ENCODE results near the gene SKI.
"Not testable (repeated sequence)": the region's sequence is repeated elsewhere in the genome, so short reads cannot be mapped to it uniquely, and the experiment has no call there.

SKI gene

DNA sequence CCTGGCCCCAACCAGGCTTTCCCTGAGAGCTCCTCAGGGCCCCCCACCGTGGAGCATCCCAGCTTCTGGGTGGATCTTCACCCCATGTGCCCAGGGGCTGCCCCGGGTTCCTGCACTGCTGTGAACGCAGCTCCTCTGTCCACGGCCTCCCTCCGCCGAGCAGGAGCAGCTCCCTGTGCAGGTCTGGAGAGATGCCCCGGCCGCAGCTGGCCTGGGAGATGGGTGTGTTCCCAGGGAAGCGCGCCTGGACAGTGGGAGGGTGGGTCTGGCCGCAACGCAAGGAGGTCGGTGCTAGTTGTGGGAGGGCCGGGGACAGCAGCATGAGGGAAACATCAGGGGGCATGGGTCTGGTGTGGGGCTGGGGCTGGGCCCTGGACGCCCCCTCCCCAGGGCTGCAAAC lies 91.9 kb downstream of the SKI start:
- no peak for DNase-seq (ENCODE audit: low read depth, low spot score)

DNA sequence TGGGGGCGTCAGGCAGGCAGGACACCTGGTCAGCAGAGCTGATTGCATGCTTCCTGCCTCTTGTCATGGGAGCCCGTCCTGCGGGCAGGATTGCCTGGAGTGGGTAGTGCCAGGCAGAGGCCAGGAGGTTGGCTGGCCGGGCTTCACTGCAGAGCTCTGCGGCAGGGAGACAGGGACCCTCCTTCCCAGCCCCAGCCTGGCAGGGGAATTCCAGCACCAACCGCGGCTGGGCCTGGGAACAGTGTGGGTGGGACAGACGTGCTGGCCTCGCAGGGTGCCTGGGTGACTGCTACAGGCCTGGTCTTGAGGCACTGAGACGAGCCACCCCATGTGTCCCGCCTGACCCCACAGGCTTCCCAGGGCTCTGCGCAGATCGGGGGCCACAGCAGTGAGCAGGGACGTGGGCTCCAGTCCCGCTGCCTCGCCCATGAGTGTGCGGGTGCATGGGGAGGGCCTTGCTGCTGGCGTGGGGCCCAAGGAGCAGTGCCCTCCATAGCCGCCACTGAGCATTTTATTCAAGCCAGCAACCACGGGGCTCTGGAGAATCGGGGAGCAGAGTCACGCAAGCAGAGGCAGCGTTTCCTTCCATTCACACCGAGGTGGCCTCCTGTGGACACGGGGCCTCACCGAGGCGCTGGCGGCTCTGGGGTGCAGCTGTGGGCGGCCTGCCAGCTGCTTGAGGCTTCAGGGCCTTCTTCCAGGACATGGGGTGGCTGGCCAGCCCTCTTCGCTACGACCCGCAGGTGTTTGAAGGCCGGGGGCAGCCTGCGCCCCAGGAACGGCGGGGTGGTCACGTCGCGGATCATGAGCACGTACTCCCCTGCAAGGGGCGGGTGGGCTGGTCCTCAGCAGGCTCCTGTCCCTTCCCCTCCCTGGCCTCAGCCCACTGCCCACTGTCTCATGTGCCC lies 92.9 kb downstream of the SKI start:
- DNase-seq (ENCODE audit: low read depth, low spot score): no peak

DNA sequence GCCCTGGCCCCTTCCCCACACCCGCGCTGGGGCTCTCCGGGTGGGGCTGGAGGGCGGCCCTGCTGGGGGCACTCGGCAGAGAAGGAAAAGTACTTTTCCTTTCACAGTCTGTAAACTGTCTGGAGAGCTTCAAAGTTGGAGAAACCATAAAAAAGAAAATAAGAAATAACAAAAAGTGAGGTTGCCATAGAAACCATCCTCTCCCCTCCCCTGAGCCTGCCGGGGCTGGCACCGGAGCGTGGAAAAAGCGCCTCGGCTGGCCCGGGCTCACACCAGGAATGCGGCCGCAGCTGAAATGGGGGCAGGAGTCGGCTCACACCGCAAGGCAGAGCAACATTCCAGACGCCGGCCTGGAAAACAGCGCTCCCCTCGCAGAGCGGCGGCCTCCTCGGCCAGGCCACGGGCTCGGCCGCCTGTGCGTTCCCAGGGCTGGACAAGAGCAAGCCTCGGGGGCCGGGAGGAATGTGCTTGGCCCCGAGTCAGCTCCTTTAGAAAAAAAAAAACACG lies 94.0 kb downstream of the SKI start:
- DNase-seq (ENCODE audit: low read depth, low spot score): no peak

DNA sequence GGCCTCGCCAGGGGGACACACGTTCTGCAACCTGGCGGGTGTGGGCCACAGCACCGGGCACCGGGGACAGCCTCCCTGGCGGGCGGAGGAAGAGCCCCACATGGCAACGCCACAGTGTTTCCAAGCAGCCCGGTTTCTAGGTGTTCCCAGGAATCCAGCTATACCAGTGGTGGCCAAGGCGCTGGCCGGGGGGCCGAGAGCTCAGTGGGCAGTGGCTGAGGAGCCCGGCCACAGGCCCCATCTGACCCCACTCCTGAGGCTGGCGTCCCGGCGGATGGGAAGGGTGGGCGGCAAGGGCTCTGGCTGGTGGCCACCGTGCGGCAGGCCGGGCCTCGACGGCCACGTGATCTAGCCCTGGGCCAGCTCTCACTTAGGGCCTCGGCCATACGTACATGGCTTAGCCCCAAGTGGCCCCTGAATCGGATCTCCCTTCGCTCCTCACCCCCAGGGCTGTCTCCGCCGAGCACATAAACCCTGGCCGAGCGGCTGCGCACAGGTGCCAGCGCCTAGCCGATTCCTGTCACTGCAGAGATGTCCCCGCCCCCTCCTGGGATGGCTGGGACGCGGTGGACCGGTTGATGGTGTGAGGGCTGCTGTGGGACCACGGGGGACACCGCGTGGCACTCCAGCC lies 94.6 kb downstream of the SKI start:
- no peak for DNase-seq (ENCODE audit: low read depth, low spot score)

DNA sequence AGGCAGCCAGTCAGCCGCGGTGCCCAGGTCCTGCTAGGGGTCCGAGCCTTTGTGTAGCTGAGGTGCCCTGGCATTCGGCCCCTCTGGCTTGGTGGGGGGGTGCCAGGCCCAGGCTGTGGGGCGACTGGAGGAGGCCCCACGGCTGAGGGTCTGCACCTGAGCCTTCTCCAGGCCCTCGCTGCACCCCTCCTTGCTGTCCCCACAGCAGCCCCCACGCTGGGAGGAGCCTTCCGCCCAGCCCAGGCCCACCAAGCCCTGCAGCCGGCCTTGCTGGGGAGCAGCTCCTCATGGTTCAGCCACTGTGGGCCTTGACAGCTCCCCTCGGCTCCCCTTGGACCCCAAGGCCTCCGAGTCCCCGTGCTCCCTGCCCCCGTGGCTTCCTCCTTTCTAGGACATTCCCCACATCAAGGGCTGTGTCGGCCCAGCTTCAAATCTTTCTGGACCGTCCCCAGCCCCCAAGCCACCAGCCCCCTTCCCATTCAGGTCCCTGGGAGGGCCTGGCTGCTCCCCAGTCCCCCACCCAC lies 95.4 kb downstream of the SKI start:
- DNase-seq (ENCODE audit: low read depth, low spot score): no peak

DNA sequence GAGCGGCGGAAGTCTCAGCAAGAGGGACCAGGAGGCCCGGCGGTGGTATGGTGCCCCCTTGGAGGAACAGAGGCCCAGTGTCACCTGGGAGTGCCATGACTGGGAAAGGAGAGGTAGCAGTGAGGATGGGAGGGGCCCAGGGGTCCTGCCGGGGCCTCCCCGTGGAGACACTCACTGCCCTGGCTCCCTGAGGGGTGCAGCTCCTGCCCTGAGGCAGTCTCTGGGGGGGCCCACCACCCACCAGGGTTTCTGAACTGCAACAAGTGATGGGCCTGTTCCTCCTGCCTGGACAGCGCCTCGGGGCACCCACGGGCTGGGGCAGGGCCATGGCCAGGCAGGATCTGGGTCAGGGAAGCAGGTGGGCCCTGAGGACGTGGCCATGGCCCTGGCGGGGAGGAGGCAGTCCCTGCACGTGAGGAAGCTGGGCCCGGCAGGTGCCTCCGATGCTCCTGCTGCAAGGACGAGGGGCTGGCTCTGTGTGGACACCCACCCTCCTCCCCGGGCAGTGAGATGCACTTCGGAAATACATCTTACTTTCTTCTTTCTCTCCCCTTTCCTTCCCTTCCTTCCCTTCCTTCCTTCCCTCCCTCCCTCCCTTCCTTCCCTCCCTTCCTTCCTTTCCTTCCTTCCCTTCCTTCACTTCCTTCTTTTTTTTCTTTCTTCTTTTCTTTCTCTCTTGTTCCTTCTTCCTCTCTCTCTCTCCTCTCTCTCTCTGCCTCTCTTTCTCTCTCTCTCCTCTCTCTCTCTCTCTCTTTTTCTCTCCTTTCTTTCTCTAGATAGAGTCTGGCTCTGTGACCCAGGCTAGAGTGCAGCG lies 96.6 kb downstream of the SKI start:
- DNase-seq (ENCODE audit: low read depth, low spot score): no peak

DNA sequence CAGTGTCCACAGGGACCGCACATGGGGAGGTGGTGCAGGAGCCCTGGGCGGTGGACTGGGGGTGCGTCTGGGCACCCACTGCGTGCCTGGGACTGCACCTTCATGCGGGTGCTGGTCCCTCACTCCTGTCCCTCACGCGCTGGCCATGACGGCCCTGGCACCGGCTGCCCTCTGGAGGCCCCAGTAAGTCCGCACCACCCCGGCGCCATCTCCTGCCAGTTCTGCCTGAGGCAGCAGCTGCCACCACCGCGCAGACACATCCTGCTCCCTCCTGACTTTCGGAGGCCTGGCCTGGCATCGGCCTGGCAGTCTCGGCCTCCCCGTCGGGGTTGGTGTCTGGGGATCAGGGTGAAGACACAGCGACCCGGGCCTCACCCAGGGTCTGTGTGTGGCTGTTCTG lies 98.4 kb downstream of the SKI start:
- no peak for DNase-seq (ENCODE audit: low read depth, low spot score)

DNA sequence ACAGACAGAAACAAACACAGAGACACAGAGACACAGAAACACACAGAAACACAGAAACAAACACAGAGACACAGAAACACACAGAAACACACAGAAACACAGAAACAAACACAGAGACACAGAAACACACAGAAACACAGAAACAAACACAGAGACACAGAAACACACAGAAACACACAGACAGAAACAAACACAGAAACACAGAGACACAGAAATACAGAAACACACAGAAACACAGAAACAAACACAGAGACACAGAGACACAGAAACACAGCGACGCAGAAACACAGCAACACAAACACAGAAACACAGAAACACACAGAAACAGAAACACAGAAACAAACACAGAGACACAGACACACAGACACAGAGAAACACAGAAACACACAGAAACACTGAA lies 99.0 kb downstream of the SKI start:
- DNase-seq (ENCODE audit: low read depth, low spot score): not testable (repeated sequence)

DNA sequence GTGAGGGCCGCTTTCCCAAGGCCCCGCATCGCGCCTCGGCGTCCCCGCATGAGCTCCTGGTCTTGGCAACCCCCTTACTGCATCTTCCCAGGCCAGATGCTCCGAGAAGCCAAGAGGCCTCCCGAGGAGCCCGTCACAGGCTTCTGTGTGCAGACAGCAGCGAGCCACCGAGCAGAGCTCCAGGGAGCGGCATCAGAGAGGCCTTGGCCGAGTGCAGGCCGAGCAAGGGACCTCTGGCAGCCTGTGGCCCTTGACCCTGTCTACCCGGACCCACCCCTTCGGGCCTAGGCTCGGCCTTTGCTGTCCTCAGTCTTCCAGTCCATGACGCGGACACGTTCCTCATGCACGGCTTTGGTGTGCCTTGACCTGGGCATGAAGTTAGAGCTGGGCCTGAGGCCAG lies 99.7 kb downstream of the SKI start:
- DNase-seq (ENCODE audit: low read depth, low spot score): no peak

DNA sequence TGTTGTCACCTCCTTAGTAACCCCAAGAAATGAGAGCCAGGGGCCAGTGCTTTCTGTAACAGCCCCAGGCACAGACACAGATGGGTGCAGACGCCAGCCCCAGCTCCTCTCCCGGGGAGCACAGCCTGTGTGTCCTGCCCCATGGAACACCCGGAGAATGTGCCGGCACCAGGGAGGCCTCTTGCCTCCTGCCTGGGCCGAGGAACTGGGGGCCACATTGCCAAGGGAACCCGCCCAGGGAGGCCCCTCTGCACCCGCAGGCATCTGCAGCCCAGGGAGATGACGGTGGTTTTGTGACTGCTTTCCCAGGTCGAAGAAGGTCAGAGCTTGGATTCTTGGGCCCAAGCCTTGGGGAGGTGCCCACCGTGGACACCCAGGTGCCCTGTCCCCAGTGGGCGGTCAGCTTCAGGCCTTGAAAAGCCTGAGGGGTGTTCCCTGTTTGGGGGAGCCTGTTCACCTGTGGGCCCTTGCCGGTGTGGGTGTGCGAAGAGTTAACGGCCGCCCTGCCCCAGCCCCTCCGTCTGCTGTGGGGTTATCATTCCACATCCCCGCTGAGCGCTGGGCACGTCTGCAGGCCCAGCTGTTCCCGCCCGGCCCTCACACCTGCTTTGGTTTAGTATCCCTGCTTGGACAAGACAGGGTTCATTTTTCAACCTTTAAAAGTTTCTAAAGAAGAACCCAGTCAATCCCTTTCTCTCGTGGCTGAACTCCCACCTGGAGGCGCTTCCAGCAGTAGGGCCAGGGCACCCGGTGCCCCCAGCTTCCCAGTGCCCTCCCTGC lies 100.7 kb downstream of the SKI start:
- DNase-seq (ENCODE audit: low read depth, low spot score): no peak

DNA sequence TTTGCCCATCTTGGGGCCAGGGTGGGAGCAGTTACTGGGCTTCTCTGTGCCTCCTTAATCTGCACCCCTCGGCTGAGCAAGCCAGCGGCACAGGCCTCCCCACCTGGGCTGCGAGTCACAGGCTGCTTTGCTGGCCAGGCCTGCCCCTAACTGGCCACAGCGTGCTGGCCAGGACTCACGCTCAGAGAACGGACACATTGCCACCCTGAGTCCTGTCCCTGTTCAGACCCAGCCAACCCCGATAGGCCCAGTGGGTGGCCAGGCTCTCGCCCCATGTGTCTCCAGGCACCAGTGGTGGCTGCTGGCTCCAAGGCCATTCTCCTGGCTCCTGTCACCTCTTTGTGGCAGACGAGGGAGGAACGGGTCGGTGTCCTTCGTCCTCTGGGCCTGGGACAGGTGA lies 101.9 kb downstream of the SKI start:
- DNase-seq (ENCODE audit: low read depth, low spot score): no peak

DNA sequence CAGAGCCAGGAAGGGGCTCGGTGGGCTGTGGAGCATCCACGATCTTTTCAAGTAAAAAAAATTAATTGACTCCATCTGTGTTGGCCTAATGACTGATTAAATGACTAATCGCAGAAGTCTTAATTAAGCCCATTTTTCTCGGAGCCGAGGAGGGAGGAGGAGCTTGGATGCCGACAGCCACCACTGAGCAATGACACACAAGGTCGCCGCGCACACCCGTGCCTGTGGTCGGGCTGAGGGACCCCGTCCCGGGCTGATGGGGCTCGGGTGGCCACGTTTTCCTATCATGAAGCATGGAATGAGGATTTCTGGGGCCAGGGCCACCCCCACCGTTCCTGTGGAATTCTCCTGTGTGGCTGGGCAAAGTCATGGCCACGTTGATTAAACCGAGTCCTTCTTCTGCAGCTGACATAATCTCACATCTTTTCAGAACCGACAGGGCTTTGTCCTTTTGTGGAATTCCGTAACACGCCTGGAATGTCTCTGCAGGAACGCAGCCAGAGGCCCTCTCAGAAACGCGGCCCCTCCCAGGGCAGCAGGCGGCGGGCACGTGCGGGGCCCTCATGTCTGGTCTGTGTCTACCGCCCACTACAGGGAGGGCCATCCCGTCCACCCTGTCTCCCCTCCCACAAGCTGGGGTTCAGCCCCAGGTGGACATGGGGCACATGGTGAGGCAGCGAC lies 102.5 kb downstream of the SKI start:
- DNase-seq (ENCODE audit: low read depth, low spot score): no peak

DNA sequence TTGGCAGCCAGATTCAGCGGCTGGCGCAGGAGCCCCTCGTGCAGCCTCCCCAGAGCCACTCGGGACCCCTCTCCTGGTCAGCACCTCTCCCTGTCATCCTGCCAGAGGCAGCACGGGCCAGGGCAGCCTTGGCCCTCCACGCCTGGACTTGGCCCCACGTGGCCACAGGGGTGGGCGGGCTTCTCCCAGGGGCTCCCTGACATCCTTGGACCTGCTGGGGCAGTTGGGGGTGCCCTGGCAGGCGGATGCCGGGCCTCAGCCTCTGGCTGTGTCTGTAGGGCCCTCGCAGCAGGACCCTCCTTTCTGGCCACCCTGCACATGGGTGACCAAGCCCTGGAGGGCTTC lies 103.1 kb downstream of the SKI start:
- DNase-seq (ENCODE audit: low read depth, low spot score): no peak

DNA sequence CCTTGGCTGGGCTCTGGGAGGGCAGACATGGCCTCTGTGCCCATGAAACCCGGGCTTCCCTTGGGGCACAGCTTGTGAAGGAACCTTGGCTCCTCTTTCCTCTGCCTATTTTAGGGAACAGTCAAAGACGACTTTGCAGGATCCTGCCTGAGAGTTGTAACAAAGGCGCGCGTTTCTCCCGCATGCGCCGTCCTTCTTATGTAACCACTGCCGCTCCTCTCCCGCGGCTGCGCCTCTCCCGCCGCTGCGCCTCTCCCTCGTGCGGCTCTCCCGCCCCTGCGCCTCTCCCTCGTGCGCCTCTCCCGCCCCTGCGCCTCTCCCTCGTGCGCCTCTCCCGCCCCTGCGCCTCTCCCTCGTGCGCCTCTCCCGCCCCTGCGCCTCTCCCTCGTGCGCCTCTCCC lies 103.5 kb downstream of the SKI start:
- DNase-seq (ENCODE audit: low read depth, low spot score): not testable (repeated sequence)

DNA sequence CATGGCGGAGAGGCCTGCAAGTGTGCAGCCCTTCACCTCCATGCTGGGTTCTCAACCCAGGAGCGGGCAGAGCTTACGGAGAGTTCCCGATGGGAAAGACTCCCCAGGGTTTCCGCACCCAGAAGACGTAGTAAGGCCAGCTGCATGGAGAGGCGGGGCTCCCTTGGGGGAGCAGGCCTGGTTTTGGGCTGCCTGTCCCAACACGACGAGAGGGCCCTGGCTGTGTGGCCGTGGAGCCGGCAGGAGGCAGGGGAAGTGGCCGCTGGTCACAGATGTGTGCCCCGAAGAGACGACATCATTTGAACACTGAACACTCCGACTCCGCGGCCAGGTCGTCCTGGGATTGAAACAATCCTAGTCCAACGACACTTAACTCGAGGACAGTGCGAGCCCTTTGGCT lies 106.2 kb downstream of the SKI start:
- no peak for DNase-seq (ENCODE audit: low read depth, low spot score)

DNA sequence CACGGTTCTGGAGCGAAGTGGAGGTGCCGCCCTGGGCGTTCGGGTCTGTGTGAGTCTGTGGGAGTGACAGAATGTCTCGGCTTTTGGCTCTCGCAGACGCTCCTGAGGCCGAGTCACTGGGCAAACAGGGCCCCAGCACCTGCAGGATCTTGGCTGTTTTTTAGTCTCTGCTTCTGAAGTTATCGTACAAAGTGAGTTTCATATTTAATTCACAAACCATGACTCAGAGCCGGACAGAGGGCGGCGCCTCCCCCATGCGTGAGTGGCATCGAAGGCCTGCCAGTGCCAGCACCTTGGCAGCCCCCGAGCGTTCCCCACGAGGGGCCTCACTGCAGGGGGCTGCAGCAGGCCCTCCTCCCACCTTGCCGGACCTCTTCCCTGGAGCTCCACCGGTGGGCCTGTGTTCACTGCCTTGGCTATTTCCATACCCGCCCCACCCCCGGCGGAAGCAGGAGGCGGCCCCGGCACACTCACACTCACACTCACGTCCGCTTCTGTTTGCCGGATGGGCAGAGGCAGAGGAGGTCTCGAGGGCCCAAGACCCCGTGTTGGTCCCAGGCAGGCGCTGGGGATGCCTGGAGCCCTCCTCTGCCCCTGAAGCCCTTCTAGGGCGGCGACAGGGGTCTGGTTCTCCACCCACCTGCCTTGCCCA lies 106.9 kb downstream of the SKI start:
- no peak for DNase-seq (ENCODE audit: low read depth, low spot score)

DNA sequence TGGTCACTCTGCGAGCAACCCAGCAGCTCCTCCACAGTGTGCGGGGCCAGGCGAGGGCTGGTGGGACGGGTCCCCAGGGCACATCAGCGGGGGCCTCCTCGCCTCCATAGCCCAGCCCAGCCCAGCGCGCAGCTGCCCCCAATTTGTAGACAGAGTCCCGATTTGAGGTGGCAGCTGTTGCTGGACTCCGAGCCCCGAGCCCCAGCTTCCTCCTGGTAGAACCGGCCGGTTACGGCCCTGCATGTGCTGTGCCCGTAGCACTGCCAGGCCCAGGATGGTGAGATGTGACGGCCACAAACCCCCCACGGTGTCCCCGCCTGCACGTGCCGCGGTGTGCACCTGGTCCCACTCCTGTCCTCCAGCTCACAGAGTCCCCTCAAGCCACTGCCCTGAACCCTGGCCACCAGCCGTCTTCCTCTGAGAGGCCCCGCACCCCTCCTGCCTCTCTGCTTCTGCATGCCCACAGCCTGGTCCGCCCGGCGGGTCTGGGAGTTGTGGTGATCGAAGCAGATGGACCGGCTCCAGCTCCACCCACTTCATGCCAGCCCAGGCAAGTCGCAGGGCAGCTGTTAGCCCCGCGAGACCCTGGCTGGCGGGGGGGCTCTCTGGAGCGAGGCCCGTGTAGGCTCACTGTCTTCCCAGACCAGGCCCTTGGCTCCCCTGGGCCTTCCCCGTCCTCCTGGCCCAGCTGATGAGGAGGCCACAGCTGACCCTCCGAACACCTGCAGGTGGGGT lies 107.8 kb downstream of the SKI start:
- no peak for DNase-seq (ENCODE audit: low read depth, low spot score)

DNA sequence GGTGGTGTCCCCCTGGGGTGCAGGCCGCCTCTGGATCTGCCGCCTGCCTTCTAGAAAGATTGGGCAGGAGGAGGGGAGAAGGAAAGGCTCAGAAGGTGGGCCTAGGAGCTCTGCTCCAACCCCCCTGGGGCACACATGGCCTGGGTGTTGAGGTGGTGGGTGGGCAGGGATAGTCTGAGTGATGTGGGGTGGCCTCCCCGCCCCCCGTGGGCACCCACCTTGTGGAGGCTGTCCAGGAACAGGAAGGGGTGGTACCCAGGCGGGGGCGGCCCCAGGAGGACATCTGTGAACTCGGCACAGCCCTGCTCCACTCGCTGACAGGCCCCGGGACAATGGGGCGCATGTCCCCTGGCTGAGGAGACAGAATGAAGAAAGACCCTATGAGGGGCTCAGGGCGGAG lies 108.4 kb downstream of the SKI start:
- no peak for DNase-seq (ENCODE audit: low read depth, low spot score)

DNA sequence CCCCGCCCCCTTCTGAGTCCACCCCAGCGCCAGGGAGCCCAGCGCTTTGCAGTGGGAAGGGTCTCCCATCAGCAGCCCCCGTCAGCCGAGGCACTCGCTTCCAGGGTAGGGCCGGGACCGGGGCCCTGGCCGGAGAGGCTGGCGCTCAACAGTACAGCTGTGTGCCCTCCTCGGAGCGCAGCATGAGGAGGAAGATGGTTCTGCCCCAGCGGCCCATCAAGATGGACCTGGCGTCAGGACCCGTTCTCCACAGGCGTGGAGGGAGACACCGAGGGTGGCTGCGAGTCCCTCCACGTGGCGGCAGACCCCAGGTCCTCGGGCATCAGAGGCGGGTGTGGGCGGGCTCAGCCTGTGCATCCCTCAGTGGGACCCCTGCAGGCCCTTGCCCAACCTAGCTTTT lies 109.0 kb downstream of the SKI start:
- no peak for DNase-seq (ENCODE audit: low read depth, low spot score)

DNA sequence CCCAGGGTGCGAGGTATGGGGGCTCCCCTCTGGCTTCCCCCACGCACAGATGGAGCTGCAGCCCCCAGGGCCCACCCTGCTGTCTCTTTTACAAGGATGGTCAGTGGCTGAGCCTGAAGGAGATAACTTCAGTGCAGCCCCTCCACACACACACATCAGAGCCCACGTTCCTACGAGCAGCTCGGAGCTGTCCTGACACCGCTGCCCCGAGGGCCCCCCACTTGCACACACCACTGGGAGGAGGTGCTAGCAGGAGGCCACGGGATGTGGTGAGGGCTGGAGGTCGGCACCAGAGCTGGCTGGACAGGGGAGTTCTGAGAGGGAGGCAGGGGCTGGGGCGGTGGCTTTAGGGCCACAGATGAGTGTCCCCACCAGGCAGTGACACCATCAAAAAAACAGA lies 109.4 kb downstream of the SKI start:
- no peak for DNase-seq (ENCODE audit: low read depth, low spot score)

All from activated naive CD8-positive, alpha-beta T cell treated with anti-CD3 and anti-CD28 coated beads, Interleukin-2, amount 50 U/mL, for 16 hours (primary cell).